Mucosa of stomach (tissue), 1 donor: ENCODE measurements around the gene PRDX3.
"Not testable (repeated sequence)": the region's sequence is repeated elsewhere in the genome, so short reads cannot be mapped to it uniquely, and the experiment has no call there.

Experiments
- H3K27me3 ChIP-seq: one replicate; pipeline ENCODE4 v1.7.0; 2013; ENCODE audit warnings: mild to moderate bottlenecking, low read length; ENCODE audit not compliant: control insufficient read depth, insufficient read depth
- H3K36me3 ChIP-seq: one replicate; pipeline ENCODE4 v1.7.0; 2013; ENCODE audit warnings: low read length; ENCODE audit not compliant: control insufficient read depth, insufficient read depth
- H3K4me1 ChIP-seq: one replicate; pipeline ENCODE4 v1.7.0; 2013; ENCODE audit warnings: mild to moderate bottlenecking, low read length; ENCODE audit not compliant: control insufficient read depth, insufficient read depth
- H3K4me3 ChIP-seq: one replicate; pipeline ENCODE4 v1.7.0; 2013; ENCODE audit warnings: low read length
- H3K9ac ChIP-seq: one replicate; pipeline ENCODE4 v1.7.0; 2013; ENCODE audit warnings: mild to moderate bottlenecking, low read length, moderate library complexity
- H3K9me3 ChIP-seq: one replicate; pipeline ENCODE4 v1.7.0; 2013; ENCODE audit warnings: mild to moderate bottlenecking, low read length, moderate library complexity; ENCODE audit not compliant: control insufficient read depth
- donor health status: Pancreatic carcinoma.

Gene PRDX3

DNA sequence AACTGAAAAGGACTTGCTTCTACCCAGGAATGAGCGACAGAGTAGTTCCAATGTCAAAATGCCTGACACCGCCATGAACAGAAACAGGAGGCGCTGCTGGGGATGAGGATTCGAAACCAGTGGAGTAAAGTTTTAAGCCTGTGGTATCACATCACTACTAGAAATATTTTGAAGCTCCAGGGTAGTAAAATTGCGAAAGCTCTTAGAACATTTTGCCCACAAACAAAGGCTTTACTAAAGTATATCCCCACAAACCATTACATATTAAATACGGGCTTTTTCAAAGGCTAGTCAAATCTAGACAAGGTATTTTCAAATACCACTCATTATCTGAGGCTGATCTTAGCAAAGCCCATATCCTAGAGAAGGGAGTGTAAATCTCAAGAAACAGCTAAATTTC is 2.4 kb downstream of the PRDX3 start:
- Histone ChIP-seq H3K9ac (no peak overlapping the region), H3K9me3 (no peaks in the 10 kb centered on the region), H3K4me1 (peaks cover 6% of the 10 kb centered on the region), H3K27me3 (no peaks in the 10 kb centered on the region), H3K4me3 (no peak overlapping the region), H3K36me3 (no peaks in the 10 kb centered on the region)

DNA sequence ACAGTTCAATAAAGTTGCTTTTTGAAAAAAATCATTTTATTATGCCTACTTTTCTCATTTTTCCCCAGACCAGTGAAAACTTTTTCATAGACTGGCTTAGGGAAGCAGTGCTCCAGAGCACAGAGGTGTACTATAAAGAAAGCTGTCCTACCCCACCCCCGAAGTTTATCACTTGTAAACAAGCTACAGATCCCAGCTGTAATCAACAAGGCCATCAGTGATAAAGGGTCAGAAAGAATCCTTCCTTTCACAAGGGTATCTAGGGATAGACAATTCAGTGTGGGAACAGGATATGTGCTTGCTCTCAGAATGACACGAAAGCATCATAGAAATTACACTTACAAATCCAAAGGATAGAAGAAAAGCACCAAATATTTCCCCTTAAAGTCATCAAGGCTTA is 4.5 kb downstream of the PRDX3 start:
- H3K36me3 ChIP-seq: no peaks in the 10 kb centered on the region
- H3K4me1 ChIP-seq: peaks cover 6% of the 10 kb centered on the region
- no peaks in the 10 kb centered on the region for H3K27me3 ChIP-seq
- no peak overlapping the region for H3K4me3 ChIP-seq
- H3K9ac ChIP-seq: no peak overlapping the region
- H3K9me3 ChIP-seq: no peaks in the 10 kb centered on the region

DNA sequence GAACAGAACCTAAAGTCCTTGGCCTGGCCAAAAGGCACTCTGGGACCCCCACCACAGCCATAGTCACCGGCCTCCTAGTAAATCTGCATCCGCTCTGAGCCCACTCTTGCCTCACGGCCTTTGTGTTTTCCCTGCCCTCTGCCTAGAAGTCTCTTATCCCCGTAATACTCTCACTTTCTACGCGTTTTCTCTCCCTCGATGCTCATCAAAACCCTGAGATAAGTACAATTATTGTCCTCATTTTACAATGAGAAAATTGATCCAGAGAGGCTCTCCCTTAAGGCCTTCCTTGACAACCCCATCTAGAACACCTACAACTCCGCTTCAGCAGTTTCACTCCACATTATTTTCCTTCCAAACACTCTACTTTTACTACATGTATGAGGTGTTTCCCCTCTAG is 11.6 kb downstream of the PRDX3 start:
- Histone ChIP-seq H3K36me3 (no peaks in the 10 kb centered on the region), H3K4me1 (peaks cover 7% of the 10 kb centered on the region), H3K9ac (no peak overlapping the region), H3K9me3 (no peaks in the 10 kb centered on the region), H3K27me3 (no peaks in the 10 kb centered on the region), H3K4me3 (no peak overlapping the region)

DNA sequence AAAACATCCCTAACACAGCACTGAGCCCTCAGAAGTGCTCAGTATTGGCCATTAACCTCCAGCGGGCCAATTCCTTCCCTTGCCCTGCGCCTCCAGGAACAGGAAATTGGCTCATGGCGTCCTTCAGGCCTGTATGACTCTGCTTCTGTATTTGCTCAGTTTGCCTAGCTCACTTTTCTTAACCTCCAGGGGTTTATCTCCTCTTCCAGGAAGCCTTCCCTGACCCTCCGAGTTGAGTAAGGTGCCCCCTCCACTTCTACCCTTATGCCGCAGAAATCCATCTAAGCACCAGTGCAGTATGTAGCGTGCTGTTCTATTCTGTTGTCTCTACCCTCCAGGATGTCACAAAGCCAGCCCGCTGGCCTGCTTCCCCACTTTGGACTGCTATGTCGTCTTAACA is 12.0 kb downstream of the PRDX3 start:
- Histone ChIP-seq H3K4me1 (peaks cover 7% of the 10 kb centered on the region), H3K4me3 (no peak overlapping the region), H3K9ac (peak overlapping the region; percentile 95), H3K9me3 (no peaks in the 10 kb centered on the region), H3K27me3 (no peaks in the 10 kb centered on the region), H3K36me3 (no peaks in the 10 kb centered on the region)

DNA sequence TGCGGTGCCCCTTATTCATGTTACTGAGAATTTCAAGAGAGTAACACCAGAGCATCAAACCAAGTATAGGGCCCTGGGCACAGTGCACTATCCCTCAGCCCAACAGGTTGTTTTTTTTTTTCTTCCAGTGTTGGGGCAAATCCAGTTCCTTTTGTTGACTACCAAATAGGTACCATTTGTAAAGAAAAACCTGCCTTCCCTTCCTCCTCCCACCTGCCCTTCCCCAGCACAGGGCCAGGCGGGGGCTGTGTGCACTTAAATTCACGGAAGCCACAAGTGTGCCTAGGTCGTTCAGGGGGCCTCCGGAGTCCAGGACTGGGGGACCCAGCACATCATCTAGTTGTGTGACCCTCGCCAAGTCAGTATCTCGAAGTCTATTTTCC is 12.5 kb downstream of the PRDX3 start:
- peak overlapping the region; percentile 95 for H3K9ac ChIP-seq
- H3K4me1 ChIP-seq: peaks cover 7% of the 10 kb centered on the region

DNA sequence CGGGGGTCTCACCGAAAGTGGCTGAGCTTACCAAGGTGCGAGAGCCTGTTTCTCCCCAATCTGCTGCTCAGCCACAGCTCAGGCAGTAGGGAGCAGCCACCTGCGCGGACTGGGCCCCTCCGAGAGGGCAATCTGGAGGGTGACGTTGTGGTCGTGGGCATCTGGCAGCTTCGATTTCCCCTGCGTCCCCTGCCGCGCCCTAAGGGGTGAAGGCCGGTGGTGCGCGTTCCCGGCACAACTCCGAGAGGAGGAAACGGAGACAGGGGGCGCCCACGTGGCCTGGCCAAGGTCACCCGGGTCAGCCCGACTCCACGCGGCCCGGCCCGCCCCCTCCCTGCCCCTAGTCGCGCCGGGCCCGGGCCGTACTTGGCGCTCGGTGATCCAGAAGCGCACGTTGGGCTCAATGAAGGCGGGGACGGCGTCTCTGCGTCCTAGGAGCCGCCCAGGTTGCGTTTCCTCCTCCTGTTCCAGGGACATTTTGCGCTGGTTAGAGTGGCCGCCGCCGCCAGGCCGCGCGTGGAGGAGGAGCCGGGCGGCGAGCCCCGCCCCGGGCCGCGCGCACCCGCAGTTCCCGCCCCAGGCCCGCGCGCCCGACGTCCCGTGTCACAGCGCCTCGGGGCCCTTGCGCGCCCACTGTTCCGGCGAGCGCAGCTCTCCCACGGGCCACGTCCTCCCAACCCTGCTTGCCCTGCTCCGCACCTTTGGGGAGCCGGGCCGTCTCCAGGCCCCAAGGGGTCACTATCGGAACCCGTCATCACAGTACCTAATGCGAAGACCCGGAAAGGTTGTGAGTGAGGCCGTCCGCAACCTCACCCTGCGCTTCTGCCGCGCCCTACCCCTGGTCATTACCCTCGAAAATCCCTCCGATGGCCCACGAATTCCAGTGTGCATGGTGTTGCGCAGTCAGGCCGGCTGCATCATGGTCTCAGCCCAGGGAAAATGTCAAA is 13.2 kb downstream of the PRDX3 start, which contains the start of gene SFXN4:
TSS of gene SFXN4 (minus strand) at position 544 of the 947 bp plus-strand sequence. CDS start at position 477, 67 bp downstream.
- H3K4me1 ChIP-seq: peaks cover 7% of the 10 kb centered on the region
- no peaks in the 10 kb centered on the region for H3K9me3 ChIP-seq
- no peaks in the 10 kb centered on the region for H3K27me3 ChIP-seq
- H3K9ac ChIP-seq: peak within 1 kb of the TSS; percentile 95
- H3K4me3 ChIP-seq: peak within 1 kb of the TSS; percentile 96
- no peaks in the 10 kb centered on the region for H3K36me3 ChIP-seq

More for the DNA sequence above, 12.5 kb downstream of the PRDX3 start:
- Histone ChIP-seq H3K4me3 (peak overlapping the region; percentile 96), H3K27me3 (no peaks in the 10 kb centered on the region), H3K36me3 (no peaks in the 10 kb centered on the region), H3K9me3 (no peaks in the 10 kb centered on the region)

DNA sequence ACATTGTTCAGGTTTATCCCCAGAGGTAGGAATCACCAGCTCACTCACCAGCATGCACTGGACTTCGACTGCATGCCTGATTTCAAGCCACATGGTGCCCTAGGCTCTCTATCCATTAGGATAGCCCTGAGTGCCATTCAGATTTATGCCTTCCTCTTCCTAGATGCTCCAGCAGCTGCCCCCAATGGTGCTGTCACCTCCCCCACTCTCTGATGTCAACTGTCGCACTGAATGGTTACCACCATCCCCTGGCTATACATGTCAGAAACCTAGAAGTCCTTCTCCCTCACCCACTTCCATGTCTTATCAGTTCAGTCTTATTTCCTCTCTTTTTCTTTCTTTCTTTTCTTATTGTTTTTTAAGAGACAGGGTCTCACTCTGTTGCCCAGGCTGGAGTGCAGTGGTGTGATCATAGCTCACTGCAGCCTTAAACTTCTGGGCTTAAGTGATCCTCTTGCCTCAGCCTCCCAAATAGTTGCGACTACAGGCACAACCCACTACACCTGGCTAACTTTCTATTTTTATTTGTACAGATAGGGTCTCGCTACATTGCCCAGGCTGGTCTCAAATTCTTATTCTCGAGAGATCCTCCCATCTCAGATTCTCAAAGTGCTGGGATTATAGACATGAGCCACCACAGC is 16.0 kb downstream of the PRDX3 start:
- Histone ChIP-seq H3K27me3 (no peaks in the 10 kb centered on the region), H3K4me1 (peaks cover 7% of the 10 kb centered on the region), H3K4me3 (no peak overlapping the region), H3K9me3 (no peaks in the 10 kb centered on the region), H3K9ac (no peak overlapping the region), H3K36me3 (no peaks in the 10 kb centered on the region)

DNA sequence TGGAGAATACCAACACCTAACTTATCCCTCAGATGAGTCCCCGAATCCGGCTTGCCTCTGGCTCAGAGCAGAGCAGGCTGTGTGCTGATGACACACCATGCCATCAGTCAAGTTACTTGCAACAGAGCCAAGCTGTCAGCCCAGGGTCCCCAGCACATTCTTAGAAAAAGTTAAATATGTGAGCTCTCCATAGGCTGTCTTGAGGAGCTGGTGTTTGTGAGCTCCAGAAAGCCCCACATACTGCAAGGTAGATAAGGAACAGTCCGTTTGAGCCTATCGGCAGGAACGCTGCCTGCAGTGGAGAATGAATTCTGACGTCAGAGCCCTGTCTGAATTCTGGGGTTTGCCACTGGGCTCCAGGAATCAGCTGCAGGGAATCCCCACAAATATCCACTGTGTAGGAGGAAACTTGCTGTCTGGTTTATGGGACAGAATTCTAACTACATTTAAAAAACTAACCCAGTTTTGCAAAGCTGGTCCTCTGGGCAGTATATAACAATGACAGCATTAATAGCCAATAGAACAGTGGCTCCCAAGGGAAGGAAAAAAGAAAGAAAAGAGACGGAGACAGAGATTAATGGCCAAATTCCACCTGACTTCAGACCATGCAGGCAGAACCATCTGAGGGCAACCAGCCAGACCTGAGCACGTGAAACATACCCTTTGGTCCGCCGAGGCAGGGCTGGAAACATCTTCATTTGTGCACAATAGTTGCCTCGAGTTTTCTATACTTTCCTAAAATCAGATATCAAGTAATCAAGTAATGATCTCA is 16.7 kb downstream of the PRDX3 start:
- Histone ChIP-seq H3K27me3 (no peaks in the 10 kb centered on the region), H3K4me3 (no peak overlapping the region), H3K4me1 (peaks cover 7% of the 10 kb centered on the region), H3K9ac (no peak overlapping the region), H3K36me3 (no peaks in the 10 kb centered on the region), H3K9me3 (no peaks in the 10 kb centered on the region)

DNA sequence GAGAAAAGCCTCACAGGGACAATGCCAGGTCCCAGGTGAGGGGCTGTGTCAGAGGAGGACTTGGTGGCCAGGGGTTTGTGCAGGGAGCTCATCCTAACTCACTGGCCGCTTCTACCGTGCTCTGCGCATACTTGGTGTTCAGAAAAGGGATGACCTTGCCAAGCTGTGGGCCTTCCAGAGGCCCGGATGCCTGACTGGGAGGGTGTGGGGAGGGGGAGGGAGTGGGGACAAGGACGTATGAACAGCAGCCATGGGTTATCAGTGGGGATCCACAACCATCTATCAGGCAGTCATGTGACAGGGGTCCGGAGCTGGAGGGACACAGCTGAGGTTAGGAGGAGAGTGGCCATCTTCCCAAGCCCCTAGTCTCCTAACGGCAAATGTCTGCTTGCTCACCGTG is 19.3 kb downstream of the PRDX3 start:
- H3K36me3 ChIP-seq: peaks cover 4% of the 10 kb centered on the region
- H3K9ac ChIP-seq: no peak overlapping the region
- no peaks in the 10 kb centered on the region for H3K27me3 ChIP-seq
- no peaks in the 10 kb centered on the region for H3K9me3 ChIP-seq
- H3K4me1 ChIP-seq: no peaks in the 10 kb centered on the region
- no peak overlapping the region for H3K4me3 ChIP-seq

DNA sequence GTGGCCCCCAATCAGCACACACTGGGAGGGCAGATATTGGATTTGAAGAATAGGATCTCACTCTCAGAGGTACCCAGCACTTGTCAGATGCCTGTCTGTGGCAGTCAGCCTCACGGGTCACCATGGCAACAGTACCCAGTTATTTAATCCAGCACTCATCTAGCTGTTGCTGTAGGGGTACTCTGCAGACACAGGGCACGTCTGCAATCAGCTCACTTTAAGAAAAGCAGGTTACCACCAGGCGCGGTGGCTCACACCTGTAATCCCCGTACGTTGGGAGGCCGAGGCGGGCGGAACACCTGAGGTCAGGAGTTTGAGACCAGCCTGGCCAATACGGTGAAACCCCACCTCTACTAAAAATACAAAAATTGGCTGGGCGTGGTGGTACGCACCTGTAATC is 25.0 kb downstream of the PRDX3 start:
- H3K36me3 ChIP-seq: peaks cover 4% of the 10 kb centered on the region
- no peaks in the 10 kb centered on the region for H3K4me1 ChIP-seq
- no peak overlapping the region for H3K9ac ChIP-seq
- no peaks in the 10 kb centered on the region for H3K9me3 ChIP-seq
- H3K4me3 ChIP-seq: no peak overlapping the region
- no peaks in the 10 kb centered on the region for H3K27me3 ChIP-seq

DNA sequence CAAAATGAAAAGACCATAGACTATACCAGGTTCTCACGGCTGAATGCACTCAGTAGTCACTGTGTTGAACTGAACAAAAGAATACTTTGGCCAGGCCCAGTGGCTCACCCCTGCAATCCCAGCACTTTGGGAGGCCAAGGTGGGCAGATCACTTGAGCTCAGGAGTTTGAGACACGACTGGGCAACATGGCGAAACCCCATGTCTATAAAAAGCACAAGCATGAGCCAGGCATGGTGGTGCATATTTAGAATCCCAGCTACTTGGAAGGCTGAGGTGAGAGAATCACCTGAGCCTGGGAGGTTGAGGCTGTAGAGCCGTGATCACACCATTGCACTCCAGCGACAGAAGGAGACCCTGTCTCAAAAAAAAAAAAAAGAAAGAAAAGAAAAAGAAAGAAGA is 25.6 kb downstream of the PRDX3 start:
- H3K9ac ChIP-seq: no peak overlapping the region
- no peak overlapping the region for H3K4me3 ChIP-seq
- H3K4me1 ChIP-seq: no peaks in the 10 kb centered on the region
- no peaks in the 10 kb centered on the region for H3K27me3 ChIP-seq
- no peaks in the 10 kb centered on the region for H3K9me3 ChIP-seq
- peaks cover 4% of the 10 kb centered on the region for H3K36me3 ChIP-seq

DNA sequence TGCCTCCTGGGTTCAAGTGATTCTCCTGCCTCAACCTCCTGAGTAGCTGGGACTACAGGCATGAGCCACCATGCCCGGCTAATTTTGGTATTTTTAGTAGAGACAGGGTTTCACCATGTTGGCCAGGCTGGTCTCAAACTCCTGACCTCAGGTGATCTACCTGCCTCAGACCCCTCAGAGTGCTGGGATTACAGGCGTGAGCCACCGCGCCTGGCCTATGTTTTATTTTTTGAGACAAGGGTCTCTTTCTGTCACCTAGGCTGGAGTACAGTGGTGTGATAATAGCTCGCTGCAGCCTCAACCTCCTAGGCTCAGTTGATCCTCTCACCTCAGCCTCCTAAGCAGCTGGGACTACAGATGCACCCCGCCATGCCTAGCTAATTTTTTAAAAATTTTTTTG is 27.0 kb downstream of the PRDX3 start:
- H3K4me3 ChIP-seq, H3K9me3 ChIP-seq, H3K9ac ChIP-seq, H3K36me3 ChIP-seq, H3K4me1 ChIP-seq, H3K27me3 ChIP-seq: not testable (repeated sequence)
